Panc1 (cell line): Measurements from ENCODE around the gene NEK8. TPM values are rescaled to one million over a fixed set of nuclear protein-coding genes. Genes with fewer than 3 reads are reported as not detected.
A peak's percentile ranks its signal among the peaks of the same experiment; 100 is the strongest.

Source experiments
- ATAC-seq: fragments of 200-7000 bp; cut with Tn5 transposase; 2 replicates; pipeline ENCODE4 v1.9.1; 2020; ENCODE audit warnings: mild to moderate bottlenecking, moderate library complexity
- BruUV-seq: library from RNA; stranded (reverse); fragments of 400-500 nt; replicated peaks from 2 replicates; lab custom pipeline; 2021; lab: Mats Ljungman, UMichigan
- CTCF ChIA-PET: fragments of 300-600 bp; sonication (Branson Sonifier 250); formaldehyde crosslinking; loops from one replicate; lab custom pipeline; 2022; ENCODE audit warnings: antibody characterized with exemption; lab: Charles Lee
- POLR2A ChIA-PET: fragments of 300-600 bp; sonication (Branson Sonifier 250); formaldehyde crosslinking; loops from one replicate; lab custom pipeline; 2022; ENCODE audit warnings: antibody characterized with exemption; lab: Charles Lee
- DNase-seq: peaks from one replicate; pipeline ENCODE4 v3.0.0-alpha.2; 2010; ENCODE audit warnings: low read depth, low spot score
- H3K27ac ChIP-seq: 2 replicates; pipeline ENCODE4 v1.5.1; 2011; ENCODE audit warnings: mild to moderate bottlenecking, low read length, inconsistent platforms
- H3K27me3 ChIP-seq: fragments of 200-500 bp; sonication (Bioruptor generic); 2 replicates; pipeline ENCODE4 v1.6.0; 2014; ENCODE audit warnings: low read length, inconsistent platforms; ENCODE audit not compliant: control insufficient read depth, insufficient read depth
- H3K36me3 ChIP-seq: fragments of 200-500 bp; sonication (Bioruptor generic); 2 replicates; pipeline ENCODE4 v1.5.1; 2014; ENCODE audit warnings: inconsistent platforms, mild to moderate bottlenecking, low read length, moderate library complexity; ENCODE audit not compliant: control insufficient read depth, insufficient read depth
- H3K4me1 ChIP-seq: 2 replicates; pipeline ENCODE4 v1.5.1; 2011; ENCODE audit warnings: inconsistent platforms, mild to moderate bottlenecking, low read length, moderate library complexity; ENCODE audit not compliant: control insufficient read depth, insufficient read depth
- H3K4me3 ChIP-seq, 2 experiments: 2 replicates each; pipeline ENCODE4 v1.5.1; 2011 to 2012; ENCODE audit warnings: low read depth in 2 of 2, low read length in 2 of 2, mild to moderate bottlenecking in 2 of 2, inconsistent platforms in 1 of 2, moderate library complexity in 1 of 2
- H3K9me3 ChIP-seq: fragments of 200-500 bp; sonication (Bioruptor generic); 2 replicates; pipeline ENCODE4 v1.5.1; 2014; ENCODE audit warnings: low read depth, mild to moderate bottlenecking, inconsistent platforms, low read length, moderate library complexity; ENCODE audit not compliant: control insufficient read depth, insufficient read depth
- CTCF ChIP-seq: fragments of 450-650 bp; IDR thresholded peaks from 2 replicates; pipeline ENCODE4 v1.5.1; 2017; ENCODE audit warnings: mild to moderate bottlenecking
- POLR2AphosphoS5 ChIP-seq: IDR thresholded peaks from 2 replicates; pipeline ENCODE4 v1.6.1; 2012; ENCODE audit warnings: mild to moderate bottlenecking, low read depth, low read length, moderate library complexity
- SIN3A ChIP-seq: IDR thresholded peaks from 2 replicates; pipeline ENCODE4 v1.6.1; 2012; ENCODE audit warnings: low read depth, mild to moderate bottlenecking, low read length, moderate library complexity, borderline replicate concordance; ENCODE audit not compliant: insufficient read depth
- TCF7L2 ChIP-seq: IDR thresholded peaks from 2 replicates; pipeline ENCODE4 v1.6.1; 2011; ENCODE audit warnings: mild to moderate bottlenecking, low read depth, low read length, inconsistent platforms
- in situ Hi-C: cut with HindIII; loops from 2 replicates; pipeline ENCODE4 v1.10.0; 2016; ENCODE audit warnings: low sequenced_read_pairs, low pct_unique_long_range_greater_than_20kb
- intact Hi-C: fragments of 100-400 bp; cut with micrococcal nuclease; formaldehyde crosslinking; loops from one replicate; pipeline ENCODE4 v1.10.0; 2022; ENCODE audit not compliant: unreplicated experiment
- total RNA-seq: library from RNA; stranded (reverse); gene quantifications from one replicate; pipeline ENCODE4 v1.2.1, GENCODE V29; 2021; ENCODE audit not compliant: unreplicated experiment

NEK8 gene
- total RNA-seq, 1 experiment from 2014 or later = 11.9 TPM

DNA sequence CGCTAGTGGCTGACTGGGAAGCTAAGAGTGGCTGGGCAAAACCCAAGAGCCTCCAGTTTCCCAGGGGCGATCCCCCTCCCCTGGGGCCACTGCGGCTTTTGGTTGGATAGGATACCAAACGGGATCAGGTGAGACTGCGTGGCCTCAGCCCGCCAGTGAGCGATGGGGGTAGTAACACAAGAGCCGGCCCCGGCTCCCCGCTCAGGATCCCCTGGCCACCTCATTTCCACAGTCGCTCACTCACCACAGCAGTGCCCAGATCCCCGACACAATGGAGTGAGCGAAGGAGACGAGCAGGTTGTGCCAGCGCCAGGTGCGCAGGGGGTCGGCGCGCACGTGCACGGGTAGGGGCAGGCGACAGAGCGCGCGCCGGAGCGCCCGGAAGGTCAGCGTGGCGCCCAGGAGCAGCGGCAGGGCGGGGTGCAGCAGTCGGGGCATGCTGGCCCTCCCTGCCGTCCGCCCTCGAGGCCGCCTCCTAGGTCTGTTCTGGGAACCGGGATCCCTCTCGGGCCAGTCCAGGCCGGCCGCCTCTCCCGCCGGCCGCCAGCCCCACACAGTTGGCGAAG is 2.8 kb upstream of the NEK8 start:
- H3K4me3 ChIP-seq = peak overlapping the region; percentile 69 to 96
- H3K27ac ChIP-seq = peak overlapping the region; percentile 99
- no TSS peak for BruUV-seq
- peak; percentile 55 for ATAC-seq
- H3K4me1 ChIP-seq = peaks cover 41% of the 10 kb centered on the region
- intact Hi-C loops (loop anchor here (5.0 to 10.0 kb wide), 2 partner anchors 179 to 227 kb away; partner anchors contain the start of genes DHRS13 and PHF12), in situ Hi-C loops (no loop called here)
- DNase-seq = no peak
- no peaks in the 10 kb centered on the region for H3K27me3 ChIP-seq
- no peaks in the 10 kb centered on the region for H3K9me3 ChIP-seq
- ChIA-PET POLR2A (interaction anchor here (0.6 to 2.3 kb wide), 3 partner anchors 25 to 153 kb away, joined by 3 to 25 read pairs (median 3); no protein-coding TSS in a partner anchor), CTCF (interaction anchor here (0.6 to 3.7 kb wide), 11 partner anchors 15 to 228 kb away, joined by 3 to 123 read pairs (median 8); partner anchors contain the start of genes DHRS13 and TRAF4)
- TF ChIP-seq TCF7L2 = no peak
- peak; percentile 14; the same call in 1 of the 2 replicates for TF ChIP-seq SIN3A
- TF ChIP-seq POLR2AphosphoS5 = peak; percentile 59; the same call in 1 of the 2 replicates
- H3K36me3 ChIP-seq = peaks cover 26% of the 10 kb centered on the region

GRCh38 chr17:28726226-28726626 is 2.4 kb upstream of the NEK8 start, which contains the start of gene TLCD1:
Gene TLCD1 (minus strand): TSS chr17:28726233. CDS start chr17:28726097, 136 bp downstream.
- ATAC-seq = peak; percentile 65
- peaks cover 41% of the 10 kb centered on the region for H3K4me1 ChIP-seq
- in situ Hi-C loops = no loop called here

More at GRCh38 chr17:28726226-28726626, 2.4 kb upstream of the NEK8 start, which contains the start of gene TLCD1:
- peak within 1 kb of the TSS; percentile 69 to 96 for H3K4me3 ChIP-seq
- no peak for DNase-seq
- CTCF ChIA-PET = interaction anchor here (0.6 to 3.7 kb wide), 13 partner anchors 12 to 227 kb away, joined by 3 to 123 read pairs (median 6); partner anchors contain the start of genes DHRS13 and TRAF4
- TF ChIP-seq TCF7L2 = no peak
- TF ChIP-seq POLR2AphosphoS5 = no peak
- TF ChIP-seq SIN3A = peak; percentile 45; the same call in 1 of the 2 replicates
- TF ChIP-seq CTCF = no peak
- intact Hi-C loops = loop anchor here (5.0 to 10.0 kb wide), 2 partner anchors 179 to 226 kb away; partner anchors contain the start of genes DHRS13 and PHF12
- no TSS peak for BruUV-seq
- H3K36me3 ChIP-seq = peaks cover 21% of the 10 kb centered on the region
- POLR2A ChIA-PET = interaction anchor here (2.1 to 3.0 kb wide), 3 partner anchors 17 to 24 kb away, joined by 11 to 26 read pairs (median 25); partner anchors contain the start of gene TRAF4
- peak within 1 kb of the TSS; percentile 99 for H3K27ac ChIP-seq
- H3K9me3 ChIP-seq = no peaks in the 10 kb centered on the region
- H3K27me3 ChIP-seq = no peaks in the 10 kb centered on the region
